ENCODE data around the gene FSTL4.

Gene FSTL4

GRCh38 chr5:133314086-133314485, 298.3 kb downstream of the FSTL4 start:
- no peak for TF ChIP-seq CTCF (IDR thresholded peaks at IDR 0.05; ENCODE audit: low read length, missing control alignments)
- no peak overlapping the region for H3K4me3 ChIP-seq (replicated peaks; ENCODE audit: low read depth, low read length)
- DNase-seq (ENCODE audit: low read depth): no peak

- H3K4me3 ChIP-seq (replicated peaks; ENCODE audit: low read depth, low read length): no peak overlapping the region
- no peak for TF ChIP-seq CTCF (IDR thresholded peaks at IDR 0.05; ENCODE audit: low read length, missing control alignments)
- DNase-seq (ENCODE audit: low read depth): no peak
These were observed 301.2 kb downstream of the FSTL4 start for GRCh38 chr5:133311176-133311575.

- no peak for TF ChIP-seq CTCF (IDR thresholded peaks at IDR 0.05; ENCODE audit: low read length, missing control alignments)
- no peak for DNase-seq (ENCODE audit: low read depth)
- no peak overlapping the region for H3K4me3 ChIP-seq (replicated peaks; ENCODE audit: low read depth, low read length)
These were observed 302.2 kb downstream of the FSTL4 start for GRCh38 chr5:133309984-133310621.

- DNase-seq (ENCODE audit: low read depth): no peak
- no peak for TF ChIP-seq CTCF (IDR thresholded peaks at IDR 0.05; ENCODE audit: low read length, missing control alignments)
- H3K4me3 ChIP-seq (replicated peaks; ENCODE audit: low read depth, low read length): no peak overlapping the region
These were observed 303.1 kb downstream of the FSTL4 start for GRCh38 chr5:133309166-133309795.

GRCh38 chr5:133307275-133307674, 305.1 kb downstream of the FSTL4 start:
- H3K4me3 ChIP-seq (replicated peaks; ENCODE audit: low read depth, low read length): no peak overlapping the region
- TF ChIP-seq CTCF (IDR thresholded peaks at IDR 0.05; ENCODE audit: low read length, missing control alignments): no peak
- DNase-seq (ENCODE audit: low read depth): no peak

- no peak for DNase-seq (ENCODE audit: low read depth)
- no peak for TF ChIP-seq CTCF (IDR thresholded peaks at IDR 0.05; ENCODE audit: low read length, missing control alignments)
- no peak overlapping the region for H3K4me3 ChIP-seq (replicated peaks; ENCODE audit: low read depth, low read length)
These were observed 307.6 kb downstream of the FSTL4 start for GRCh38 chr5:133304707-133305216.

GRCh38 chr5:133304178-133304577, 308.2 kb downstream of the FSTL4 start:
- TF ChIP-seq CTCF (IDR thresholded peaks at IDR 0.05; ENCODE audit: low read length, missing control alignments): no peak
- DNase-seq (ENCODE audit: low read depth): no peak
- no peak overlapping the region for H3K4me3 ChIP-seq (replicated peaks; ENCODE audit: low read depth, low read length)
